PC-3 (cell line): Measurements from ENCODE around the gene TEKT5.

ENCODE experiments used
- EZH2phosphoT487 ChIP-seq: fragments of 300-600 bp; sonication (generic); IDR thresholded peaks from 2 replicates; pipeline ENCODE4 v1.6.1; 2018; ENCODE audit warnings: mild to moderate bottlenecking, antibody characterized with exemption, low read length, borderline replicate concordance
- TF ChIP-seq, protein P1 (sequence below): fragments of 300-600 bp; sonication (generic); conservative IDR thresholded peaks from 2 replicates; pipeline ENCODE4 v1.5.1; 2017; ENCODE audit warnings: antibody characterized with exemption, low read depth, mild to moderate bottlenecking, low read length

DNA sequence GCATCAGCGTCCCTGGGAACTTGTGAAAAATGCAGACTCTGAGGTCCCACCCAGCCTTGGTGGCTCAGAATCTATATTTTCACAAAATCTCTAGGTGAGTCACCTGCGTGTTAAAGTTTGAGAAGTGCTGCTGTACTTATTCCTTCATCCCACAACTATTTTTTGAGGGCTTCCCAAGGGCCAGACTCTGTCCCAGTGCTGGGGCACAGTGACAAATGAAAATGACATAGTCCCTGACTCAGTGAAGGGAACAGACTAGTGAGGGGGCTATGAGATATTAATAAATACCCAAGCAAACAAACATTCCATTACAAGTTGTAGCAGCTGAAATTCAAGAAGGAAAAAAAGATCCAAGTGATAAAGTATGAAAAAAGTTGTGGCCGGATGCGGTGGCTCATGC is 104.4 kb downstream of the TEKT5 start:
- TF ChIP-seq, protein P1, sequence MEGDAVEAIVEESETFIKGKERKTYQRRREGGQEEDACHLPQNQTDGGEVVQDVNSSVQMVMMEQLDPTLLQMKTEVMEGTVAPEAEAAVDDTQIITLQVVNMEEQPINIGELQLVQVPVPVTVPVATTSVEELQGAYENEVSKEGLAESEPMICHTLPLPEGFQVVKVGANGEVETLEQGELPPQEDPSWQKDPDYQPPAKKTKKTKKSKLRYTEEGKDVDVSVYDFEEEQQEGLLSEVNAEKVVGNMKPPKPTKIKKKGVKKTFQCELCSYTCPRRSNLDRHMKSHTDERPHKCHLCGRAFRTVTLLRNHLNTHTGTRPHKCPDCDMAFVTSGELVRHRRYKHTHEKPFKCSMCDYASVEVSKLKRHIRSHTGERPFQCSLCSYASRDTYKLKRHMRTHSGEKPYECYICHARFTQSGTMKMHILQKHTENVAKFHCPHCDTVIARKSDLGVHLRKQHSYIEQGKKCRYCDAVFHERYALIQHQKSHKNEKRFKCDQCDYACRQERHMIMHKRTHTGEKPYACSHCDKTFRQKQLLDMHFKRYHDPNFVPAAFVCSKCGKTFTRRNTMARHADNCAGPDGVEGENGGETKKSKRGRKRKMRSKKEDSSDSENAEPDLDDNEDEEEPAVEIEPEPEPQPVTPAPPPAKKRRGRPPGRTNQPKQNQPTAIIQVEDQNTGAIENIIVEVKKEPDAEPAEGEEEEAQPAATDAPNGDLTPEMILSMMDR, result no peak
- no peak for TF ChIP-seq EZH2phosphoT487
